Esophagus squamous epithelium (tissue), 4 donors: Measurements from ENCODE around the gene OR2T8.

Experiments used
- CTCF ChIP-seq, 6 experiments: fragments of 450-650 bp in 4 of 6; fragments of 200-600 bp in 2 of 6; sonication (generic) in 2 of 6; IDR thresholded peaks; one replicate each; pipeline ENCODE4 v1.5.1; 2016 to 2019; ENCODE audit warnings: antibody characterized with exemption in 6 of 6, mild to moderate bottlenecking in 4 of 6, moderate library complexity in 4 of 6
- POLR2A ChIP-seq, 4 donors: fragments of 450-650 bp; IDR thresholded peaks; one replicate each; pipeline ENCODE4 v1.6.1; 2017; ENCODE audit warnings: antibody characterized with exemption in 4 of 4, mild to moderate bottlenecking in 4 of 4, moderate library complexity in 3 of 4

GRCh38 chr1:247933989-247934388, 13.9 kb downstream of the OR2T8 start:
- TF ChIP-seq CTCF (IDR thresholded peaks at IDR 0.05) (no peak), POLR2A (IDR thresholded peaks at IDR 0.05) (no peak)
